ENCODE measurements around the gene NUTM2A.
"Not testable (repeated sequence)": the region's sequence is repeated elsewhere in the genome, so short reads cannot be mapped to it uniquely, and the experiment has no call there.

Gene NUTM2A

GRCh38 chr10:87237244-87237643 lies 12.0 kb downstream of the NUTM2A start:
- DNase-seq (ENCODE audit: low spot score); in situ Hi-C loops (cut with MboI; ENCODE audit: low sequenced_read_pairs, unreplicated experiment): not testable (repeated sequence)

DNA sequence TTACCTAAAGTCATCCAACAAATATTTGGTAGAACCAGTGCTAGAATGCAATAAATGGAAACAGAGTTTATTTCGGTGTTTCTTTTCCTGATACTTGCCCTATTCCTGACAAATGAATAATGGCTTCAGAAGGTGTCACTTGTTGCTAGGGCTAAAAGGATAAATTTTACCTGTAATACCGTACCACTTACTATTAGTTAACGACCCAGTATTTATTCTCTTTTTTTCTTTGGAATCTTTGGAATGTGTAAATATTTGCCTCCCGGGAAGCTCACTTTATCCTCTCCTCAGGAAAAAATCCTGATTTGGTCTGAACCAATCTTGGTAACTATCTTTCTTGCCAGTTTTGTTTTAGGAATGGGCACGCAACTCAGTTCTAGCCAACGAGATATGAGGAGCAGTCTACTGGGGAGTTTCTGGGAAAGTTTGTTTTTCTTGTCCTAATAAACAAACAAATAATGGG lies 14.1 kb downstream of the NUTM2A start:
- DNase-seq (ENCODE audit: low spot score); in situ Hi-C loops (cut with MboI; ENCODE audit: low sequenced_read_pairs, unreplicated experiment): not testable (repeated sequence)

GRCh38 chr10:87242192-87242591 lies 16.9 kb downstream of the NUTM2A start:
- in situ Hi-C loops (cut with MboI; ENCODE audit: low sequenced_read_pairs, unreplicated experiment) = not testable (repeated sequence)

GRCh38 chr10:87247335-87247734 lies 22.1 kb downstream of the NUTM2A start:
- in situ Hi-C loops (cut with MboI; ENCODE audit: low sequenced_read_pairs, unreplicated experiment); DNase-seq (ENCODE audit: low spot score): not testable (repeated sequence)

More at GRCh38 chr10:87242192-87242591, 16.9 kb downstream of the NUTM2A start:
- DNase-seq (ENCODE audit: low spot score) = not testable (repeated sequence)

- DNase-seq (ENCODE audit: low spot score); in situ Hi-C loops (cut with MboI; ENCODE audit: low sequenced_read_pairs, unreplicated experiment): not testable (repeated sequence)
These were observed 23.6 kb downstream of the NUTM2A start for GRCh38 chr10:87248818-87249353.

DNA sequence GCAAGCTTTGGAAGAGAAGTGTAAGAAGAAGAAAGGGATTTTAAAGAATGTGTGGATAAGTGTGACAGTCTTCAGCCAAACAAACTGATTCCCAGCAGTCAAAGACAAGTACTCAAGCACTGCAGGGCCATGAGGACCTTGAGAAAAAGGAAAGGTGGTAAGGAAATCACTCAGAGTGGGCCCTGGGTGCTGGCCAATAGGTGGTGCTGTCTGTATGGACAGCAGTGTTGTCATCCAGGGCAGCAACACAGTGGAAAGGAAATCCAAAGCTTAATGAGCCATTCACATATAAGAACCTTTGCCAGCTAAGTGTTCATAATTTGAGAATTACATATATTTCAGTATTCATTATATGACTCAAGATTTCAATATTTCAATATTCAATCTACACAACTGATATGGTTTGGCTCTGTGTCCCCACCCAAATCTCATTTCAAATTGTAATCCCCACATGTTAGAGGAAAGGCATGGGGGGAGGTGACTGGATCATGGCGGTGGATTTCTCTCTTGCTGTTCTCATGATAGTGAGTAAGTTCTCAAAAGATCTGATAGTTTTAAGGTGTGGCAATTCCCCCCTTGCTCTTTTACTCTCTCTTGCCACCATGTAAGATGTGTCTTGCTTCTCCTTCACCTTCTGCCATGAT lies 55.6 kb downstream of the NUTM2A start:
- DNase-seq (ENCODE audit: low spot score); in situ Hi-C loops (cut with MboI; ENCODE audit: low sequenced_read_pairs, unreplicated experiment): not testable (repeated sequence)

Data from GM13976 (cell line).